H1 (cell line): ENCODE data around the gene RHOH. TPM values are rescaled to one million over a fixed set of nuclear protein-coding genes. Genes with fewer than 3 reads are reported as not detected.
A peak's percentile ranks its signal among the peaks of the same experiment; 100 is the strongest.

ENCODE experiments used
- CTCF ChIA-PET: fragments of 300-600 bp; sonication (Branson Sonifier 250); formaldehyde crosslinking; loops from one replicate; lab custom pipeline; 2021; ENCODE audit not compliant: partially characterized antibody; lab: Charles Lee
- POLR2A ChIA-PET: fragments of 300-600 bp; sonication (Branson Sonifier 250); formaldehyde crosslinking; loops from one replicate; lab custom pipeline; 2021; ENCODE audit warnings: inconsistent platforms; ENCODE audit not compliant: partially characterized antibody; lab: Charles Lee
- DNase-seq, 2 experiments: peaks; one replicate each; pipeline versions ENCODE4 v3.0.0 to v3.0.0-alpha.2; 2010 to 2022; ENCODE audit warnings: low spot score in 2 of 2, low read depth in 1 of 2, mixed read lengths in 1 of 2
- FAIRE-seq: peaks from 2 replicates; lab custom pipeline; 2011; peaks lifted over from hg19 to GRCh38; lab: Jason Lieb, UNC
- H2AFZ ChIP-seq: 2 replicates; pipeline ENCODE4 v1.8.1; 2012; ENCODE audit warnings: low read length, inconsistent platforms
- H2AK5ac ChIP-seq: 2 replicates; pipeline ENCODE4 v1.6.1; 2013; ENCODE audit warnings: low read depth, low read length
- H2BK120ac ChIP-seq: replicated peaks from 2 replicates; pipeline ENCODE3; 2013; ENCODE audit warnings: low read depth, low read length, inconsistent platforms
- H2BK12ac ChIP-seq: 2 replicates; pipeline ENCODE4 v1.6.1; 2013; ENCODE audit warnings: low read depth, low read length
- H2BK15ac ChIP-seq: 2 replicates; pipeline ENCODE4 v1.6.1; 2013; ENCODE audit warnings: low read length
- H2BK20ac ChIP-seq: 2 replicates; pipeline ENCODE4 v1.6.1; 2013; ENCODE audit warnings: low read length
- H2BK5ac ChIP-seq: 2 replicates; pipeline ENCODE4 v1.6.1; 2013; ENCODE audit warnings: low read depth, low read length
- H3K14ac ChIP-seq: 2 replicates; pipeline ENCODE4 v1.6.1; 2013; ENCODE audit warnings: inconsistent platforms; ENCODE audit not compliant: insufficient read length
- H3K18ac ChIP-seq: 2 replicates; pipeline ENCODE4 v1.6.1; 2013; ENCODE audit warnings: low read length; ENCODE audit errors: extremely low read depth
- H3K23ac ChIP-seq: 2 replicates; pipeline ENCODE4 v1.6.1; 2013; ENCODE audit warnings: inconsistent platforms; ENCODE audit not compliant: insufficient read length
- H3K23me2 ChIP-seq: 2 replicates; pipeline ENCODE4 v1.6.1; 2013; ENCODE audit warnings: low read depth, low read length
- H3K27ac ChIP-seq: 2 replicates; pipeline ENCODE4 v1.6.1; 2011; ENCODE audit warnings: low read depth, low read length, inconsistent platforms
- H3K27me3 ChIP-seq, 4 experiments: replicated peaks in 1 of 4; 1 replicate in 1 of 4; 2 replicates in 3 of 4; pipeline versions ENCODE4 v1.6.1 to v1.8.1; 2011 to 2013; ENCODE audit warnings: low read length in 3 of 4, mild to moderate bottlenecking in 3 of 4, inconsistent platforms in 2 of 4, mixed read lengths in 2 of 4, moderate library complexity in 1 of 4; ENCODE audit not compliant: control insufficient read depth in 3 of 4, insufficient read depth in 3 of 4; ENCODE audit errors: extremely low read depth in 1 of 4
- H3K36me3 ChIP-seq, 4 experiments: 2 replicates each; pipeline versions ENCODE4 v1.6.1 to v1.8.1; 2011 to 2013; ENCODE audit warnings: mild to moderate bottlenecking in 4 of 4, low read length in 3 of 4, moderate library complexity in 2 of 4, control low read depth in 1 of 4, inconsistent platforms in 1 of 4; ENCODE audit not compliant: insufficient read depth in 4 of 4, control insufficient read depth in 2 of 4
- H3K4ac ChIP-seq: replicated peaks from 2 replicates; pipeline ENCODE3; 2013; ENCODE audit warnings: low read length, low read depth, mixed read lengths, inconsistent platforms; ENCODE audit not compliant: insufficient read length
- H3K4me1 ChIP-seq, 4 experiments: replicated peaks in 1 of 4; 1 replicate in 1 of 4; 2 replicates in 3 of 4; pipeline versions ENCODE4 v1.6.1 to v1.8.1; 2011 to 2013; ENCODE audit warnings: low read length in 3 of 4, inconsistent platforms in 2 of 4, mixed read lengths in 1 of 4; ENCODE audit not compliant: insufficient read depth in 4 of 4, control insufficient read depth in 3 of 4
- H3K4me2 ChIP-seq, 2 experiments: 2 replicates each; pipeline versions ENCODE4 v1.6.1 to v1.8.1; 2011 to 2013; ENCODE audit warnings: low read depth in 2 of 2, low read length in 2 of 2, control low read depth in 1 of 2, inconsistent platforms in 1 of 2, mild to moderate bottlenecking in 1 of 2; ENCODE audit not compliant: insufficient read depth in 1 of 2
- H3K4me3 ChIP-seq, 4 experiments: fragments of 200-600, 300-600 bp in 1 of 4; sonication (generic), shearing (Covaris generic), sonication (Bioruptor Twin) in 1 of 4; 2 replicates each; pipeline versions ENCODE4 v1.5.1 to v1.8.1; 2011 to 2016; ENCODE audit warnings: low read length in 4 of 4, low read depth in 3 of 4, control low read depth in 2 of 4, inconsistent platforms in 2 of 4, mild to moderate bottlenecking in 2 of 4, mixed read lengths in 1 of 4, moderate library complexity in 1 of 4; ENCODE audit not compliant: insufficient read depth in 2 of 4; ENCODE audit errors: extremely low read depth in 1 of 4
- H3K56ac ChIP-seq: replicated peaks from 2 replicates; pipeline ENCODE3; 2013; ENCODE audit warnings: low read depth, mild to moderate bottlenecking, mixed read lengths, low read length, inconsistent platforms; ENCODE audit not compliant: insufficient read length
- H3K79me1 ChIP-seq: 2 replicates; pipeline ENCODE4 v1.6.1; 2013; ENCODE audit warnings: low read depth, low read length, control low read depth
- H3K79me2 ChIP-seq, 2 experiments: 2 replicates each; pipeline versions ENCODE4 v1.6.1 to v1.8.1; 2012 to 2013; ENCODE audit warnings: low read length in 2 of 2, mild to moderate bottlenecking in 2 of 2, inconsistent platforms in 1 of 2; ENCODE audit not compliant: insufficient read depth in 2 of 2, control insufficient read depth in 1 of 2
- H3K9ac ChIP-seq, 4 experiments: replicated peaks in 1 of 4; 1 replicate in 1 of 4; 2 replicates in 3 of 4; pipeline versions ENCODE4 v1.6.1 to v1.8.1; 2011 to 2013; ENCODE audit warnings: low read depth in 3 of 4, low read length in 3 of 4, control low read depth in 2 of 4, mild to moderate bottlenecking in 2 of 4, moderate library complexity in 2 of 4, inconsistent platforms in 1 of 4; ENCODE audit errors: extremely low read depth in 1 of 4
- H3K9me3 ChIP-seq, 2 experiments: 2 replicates each; pipeline versions ENCODE4 v1.6.1 to v1.8.1; 2012 to 2013; ENCODE audit warnings: mild to moderate bottlenecking in 2 of 2, moderate library complexity in 2 of 2, control low read depth in 1 of 2, inconsistent platforms in 1 of 2, low read depth in 1 of 2, low read length in 1 of 2, mixed read lengths in 1 of 2; ENCODE audit not compliant: insufficient read depth in 2 of 2
- H4K20me1 ChIP-seq, 2 experiments: replicated peaks in 1 of 2; 2 replicates each; pipeline versions ENCODE3 to v1.8.1; 2011 to 2013; ENCODE audit warnings: inconsistent platforms in 2 of 2, low read length in 2 of 2, mild to moderate bottlenecking in 1 of 2; ENCODE audit not compliant: insufficient read depth in 2 of 2, control insufficient read depth in 1 of 2
- H4K5ac ChIP-seq: 2 replicates; pipeline ENCODE4 v1.6.1; 2013; ENCODE audit warnings: low read length, low read depth, mixed read lengths, inconsistent platforms; ENCODE audit not compliant: insufficient read length
- H4K8ac ChIP-seq: 2 replicates; pipeline ENCODE4 v1.8.0; 2013; ENCODE audit warnings: mild to moderate bottlenecking, moderate library complexity, low read length, inconsistent platforms; ENCODE audit not compliant: insufficient read depth; ENCODE audit errors: extremely low read depth
- H4K91ac ChIP-seq: replicated peaks from 2 replicates; pipeline ENCODE3; 2013; ENCODE audit warnings: low read length, mixed read lengths, inconsistent platforms; ENCODE audit not compliant: insufficient read length
- CTCF ChIP-seq, 3 experiments: IDR thresholded peaks; 1 replicate in 2 of 3; 2 replicates in 1 of 3; pipeline versions ENCODE4 v1.5.1 to v1.6.1; 2011; ENCODE audit warnings: low read length in 3 of 3, mild to moderate bottlenecking in 3 of 3, inconsistent platforms in 2 of 3, low read depth in 1 of 3, moderate library complexity in 1 of 3; ENCODE audit not compliant: insufficient read depth in 1 of 3; ENCODE audit errors: control extremely low read depth in 1 of 3
- GTF2F1 ChIP-seq: IDR thresholded peaks from 2 replicates; pipeline ENCODE4 v1.6.1; 2012; ENCODE audit warnings: low read depth, low read length, improper control_type of control experiment, borderline replicate concordance
- POU5F1 ChIP-seq: IDR thresholded peaks from 2 replicates; pipeline ENCODE4 v1.6.1; 2011; ENCODE audit warnings: low read depth, mild to moderate bottlenecking, low read length, moderate library complexity
- RNF2 ChIP-seq: fragments of 200-900, 300-1000 bp; sonication (generic); IDR thresholded peaks from 2 replicates; pipeline ENCODE4 v1.7.1; 2016; ENCODE audit warnings: borderline replicate concordance, low read depth, mild to moderate bottlenecking, antibody characterized with exemption, low read length; ENCODE audit not compliant: poor library complexity, severe bottlenecking; ENCODE audit errors: missing control alignments
- USF2 ChIP-seq: IDR thresholded peaks from 2 replicates; pipeline ENCODE4 v1.6.1; 2011; ENCODE audit warnings: low read length, improper control_type of control experiment
- WGBS, 2 experiments: shearing (Covaris generic) in 1 of 2; methylation state at CpG; one replicate each; pipeline versions ENCODE4 v1.1.6 to v1.1.7; 2013 to 2015; ENCODE audit warnings: low lambda C conversion rate in 2 of 2, mixed read lengths in 2 of 2, inconsistent platforms in 1 of 2, low coverage in 1 of 2, missing lambda C conversion rate in 1 of 2; ENCODE audit not compliant: insufficient replicate concordance in 2 of 2, insufficient coverage in 1 of 2, insufficient read length in 1 of 2; ENCODE audit errors: extremely low coverage in 1 of 2, missing lambda C conversion rate in 1 of 2; 5-methylcytosine and 5-hydroxymethylcytosine counted together
- polyA plus RNA-seq, 7 experiments: library from polyadenylated mRNA; depleted of rRNA in 3 of 7; stranded (reverse) in 5 of 7; unstranded in 2 of 7; fragments of >200 nt in 5 of 7; fragments of 200-250 nt in 2 of 7; gene quantifications; 1 replicate in 5 of 7; 2 replicates in 1 of 7; 4 replicates in 1 of 7; pipeline versions ENCODE4 v1.2.1 to v1.2.3, GENCODE V29; 2011 to 2013; ENCODE audit warnings: missing spikeins in 2 of 7, mixed read lengths in 2 of 7
- total RNA-seq: library from RNA; stranded (reverse); fragmentation: NEBNext Ultra II Directional; extraction: Animal tissue kit (Norgen Biotek cat#: 25700); gene quantifications from 2 replicates; pipeline ENCODE4 v1.2.1, GENCODE V29; 2021

Gene RHOH
- total and polyA plus RNA-seq, 2 of the 8 experiments (the other 6 are each of a cell fraction or from before 2014, with no cell fraction given) = 5.9 to 6.9 TPM

GRCh38 chr4:40197879-40198689, 1.3 kb downstream of the RHOH start:
- FAIRE-seq (no peak), DNase-seq (no peak)
- Histone ChIP-seq H3K79me2 (peaks cover 0 to 23% of the 10 kb centered on the region in 2 experiments; a peak in 1 of 4 replicates), H2AK5ac (peak overlapping the region; percentile 43; the same call in 1 of the 2 replicates), H2BK12ac (peak overlapping the region; percentile 82; the same call in 1 of the 2 replicates), H3K9ac (peak overlapping the region in 1 of 4 experiments; percentile 33; a peak in 1 of 7 replicates), H4K20me1 (no peaks in the 10 kb centered on the region), H3K4me3 (peak overlapping the region in 2 of 4 experiments; percentile 0 to 50; a peak in 3 of 8 replicates), H3K18ac (peak overlapping the region; percentile 42; the same call in 1 of the 2 replicates), H3K9me3 (no peaks in the 10 kb centered on the region), H3K79me1 (no peaks in the 10 kb centered on the region), H2BK5ac (peak overlapping the region; percentile 22; the same call in 1 of the 2 replicates), H2BK120ac (peak overlapping the region; percentile 36), H3K56ac (no peak overlapping the region), H3K27me3 (no peaks in the 10 kb centered on the region), H3K36me3 (no peaks in the 10 kb centered on the region), H2AFZ (peak overlapping the region; percentile 48; the same call in 1 of the 2 replicates), H4K91ac (peak overlapping the region; percentile 29), H3K23me2 (no peaks in the 10 kb centered on the region), H3K23ac (no peak overlapping the region), H4K5ac (peak overlapping the region; percentile 10), H4K8ac (no peak overlapping the region; the same call in 1 of the 2 replicates), H2BK15ac (peak overlapping the region; percentile 48; the same call in 1 of the 2 replicates), H3K4ac (peak overlapping the region; percentile 63), H3K4me1 (peaks cover 6 to 33% (median 14%) of the 10 kb centered on the region in 4 experiments), H3K14ac (no peak overlapping the region), H3K27ac (no peak overlapping the region), H3K4me2 (peak overlapping the region; percentile 36 to 63; a peak in 3 of 4 replicates), H2BK20ac (peak overlapping the region; percentile 62)
- CTCF ChIA-PET = interaction anchor here (1.1 kb wide), 2 partner anchors 31 to 46 kb away, joined by 3 to 5 read pairs; no protein-coding TSS in a partner anchor
- 80% methylated on average over 15 of the region's 15 CpGs; no CpG with 5 or more reads in 1 of the 2 experiments for WGBS, 2 experiments
- POLR2A ChIA-PET = interaction anchor here (0.6 to 1.5 kb wide), 4 partner anchors 15 to 141 kb away, joined by 3 to 6 read pairs (median 4); partner anchors contain the start of gene N4BP2
- TF ChIP-seq GTF2F1 = no peak
- no peak for TF ChIP-seq POU5F1
- no peak for TF ChIP-seq USF2
- no peak for TF ChIP-seq CTCF (IDR thresholded peaks at IDR 0.05; ENCODE audit: control extremely low read depth in 1 of 3, insufficient read depth in 1 of 3, low read depth in 1 of 3, low read length in 3 of 3)
- no peak for TF ChIP-seq RNF2
